HG03558 (cell line): ENCODE results near the gene ANP32E.
A peak's percentile ranks its signal among the peaks of the same experiment; 100 is the strongest.

Experiments
- ATAC-seq: cut with Tn5 transposase; IDR thresholded peaks from one replicate; pipeline ENCODE4 v1.9.1; 2021; ENCODE audit warnings: moderate number of reproducible peaks; ENCODE audit not compliant: unreplicated experiment; ENCODE audit errors: extremely low read depth

Gene ANP32E

DNA sequence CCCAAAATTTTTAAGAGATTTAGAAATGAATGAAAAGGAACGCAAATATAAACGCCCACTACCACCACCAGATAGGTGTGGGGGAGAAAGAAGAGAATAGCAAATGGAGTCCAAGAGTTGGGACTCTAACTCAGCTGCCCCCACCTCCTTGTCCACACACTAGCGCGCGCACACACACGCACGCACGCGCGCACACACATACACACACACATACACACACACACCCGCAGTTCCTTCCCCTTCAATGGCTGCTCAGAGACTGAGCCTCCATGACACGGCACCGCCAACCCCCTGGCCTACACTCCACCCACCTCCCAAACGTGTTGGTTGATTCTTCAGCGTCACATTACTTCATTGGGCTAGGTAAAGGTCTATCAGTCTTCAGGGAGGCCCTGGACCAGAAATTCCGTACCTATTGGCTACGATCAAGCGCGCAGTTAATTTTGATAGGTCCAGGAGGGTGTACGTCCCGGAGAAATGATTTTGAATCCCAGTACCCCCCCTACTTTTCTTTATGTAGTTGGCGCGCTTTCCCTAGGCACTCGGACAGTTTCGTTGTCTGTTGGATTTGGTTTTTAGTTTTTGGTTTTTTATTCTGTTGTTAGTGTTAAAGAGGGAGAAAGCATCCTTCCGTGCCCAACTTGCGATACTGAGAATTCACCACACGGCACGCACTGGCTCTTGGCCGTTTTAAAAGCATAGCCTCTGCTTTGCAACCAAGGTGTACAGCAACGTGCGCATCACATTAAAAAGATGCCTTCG lies at the start of gene ANP32E:
Gene ANP32E, minus strand, starts transcription at position 261 of the 762 bp plus-strand sequence. CDS start 326 bp downstream, outside the sequence.
- ATAC-seq, result peak; percentile 61

DNA sequence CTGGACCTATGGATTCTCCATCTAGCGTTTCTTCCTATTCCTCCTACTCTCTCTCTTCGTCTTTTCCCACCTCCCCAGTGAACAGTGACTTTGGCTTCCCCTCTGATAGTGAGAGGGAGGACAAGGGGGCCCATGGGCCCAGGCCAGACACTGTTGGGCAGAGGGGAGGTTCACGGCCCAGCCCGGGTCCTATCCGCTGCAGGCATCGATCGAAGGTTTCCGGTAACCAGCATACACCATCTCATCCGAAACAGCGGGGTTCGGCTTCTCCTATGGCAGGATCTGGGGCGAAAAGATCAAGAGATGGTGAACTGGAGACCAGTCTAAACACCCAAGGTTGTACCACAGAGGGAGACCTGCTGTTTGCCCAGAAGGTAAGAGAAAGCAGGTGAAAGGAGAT lies 47.3 kb upstream of the ANP32E start:
- ATAC-seq, result no peak

DNA sequence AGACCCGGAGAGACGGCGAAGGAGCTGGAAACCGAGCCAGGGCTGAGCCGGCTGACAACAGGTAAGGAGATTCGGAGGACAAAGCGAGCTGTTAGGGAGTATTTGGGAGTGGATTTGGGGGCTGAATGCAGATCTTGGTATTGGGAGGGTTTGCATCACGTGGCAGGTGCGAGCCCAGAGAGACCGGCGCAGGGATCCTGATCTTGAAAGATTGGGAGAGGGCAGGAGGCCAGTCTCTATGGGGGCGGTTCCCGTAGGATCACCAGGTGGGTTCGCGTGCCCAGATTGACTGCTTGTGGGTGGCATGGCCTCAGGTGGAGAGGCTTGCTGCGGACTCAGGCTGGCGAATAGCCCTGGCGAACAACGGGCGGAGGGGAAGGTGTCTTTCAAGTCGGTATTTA lies 46.6 kb upstream of the ANP32E start:
- ATAC-seq, result no peak

DNA sequence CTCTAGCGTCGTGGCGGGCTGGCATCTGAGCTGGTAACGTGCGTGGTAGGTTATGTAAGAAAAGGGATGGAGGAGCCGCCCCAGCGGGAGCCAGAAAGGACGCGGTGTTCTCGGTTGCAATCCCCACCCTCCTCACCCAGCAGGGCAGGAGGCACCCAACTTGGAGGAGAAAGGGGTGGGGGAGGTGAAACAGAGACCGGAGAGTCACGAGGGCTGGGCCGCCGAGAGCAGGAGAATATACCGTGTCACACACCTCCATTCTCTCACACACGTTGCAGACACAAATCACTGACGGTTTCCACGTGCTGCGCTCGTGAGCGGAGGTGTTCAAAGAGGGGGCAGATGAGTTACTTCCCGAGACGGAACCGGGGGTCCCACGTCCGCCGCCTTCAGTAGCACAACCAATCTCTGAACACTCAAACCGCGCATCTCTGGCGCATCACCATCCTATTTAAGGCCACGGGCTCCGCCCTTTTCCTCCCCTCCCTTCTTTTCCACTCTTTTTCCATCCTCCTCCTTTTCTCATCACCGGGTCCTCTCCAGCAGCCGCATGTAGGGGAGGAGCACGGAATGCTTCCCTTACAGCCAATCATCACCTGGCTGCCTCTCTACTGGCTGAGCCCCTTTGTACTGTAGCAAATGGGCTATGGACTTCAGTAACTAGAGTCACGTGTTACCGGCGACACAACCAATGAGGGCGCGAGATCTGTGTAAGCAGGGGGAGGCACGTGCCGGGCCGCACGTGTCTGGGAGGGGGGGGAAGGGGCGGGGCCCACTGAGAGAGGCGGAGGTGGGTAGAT lies 46.0 kb upstream of the ANP32E start, which contains the start of gene CIART:
Gene CIART, plus strand, starts transcription at position 797 of the 800 bp plus-strand sequence. CDS start 714 bp downstream, outside the sequence.
- ATAC-seq, result peak; percentile 72

DNA sequence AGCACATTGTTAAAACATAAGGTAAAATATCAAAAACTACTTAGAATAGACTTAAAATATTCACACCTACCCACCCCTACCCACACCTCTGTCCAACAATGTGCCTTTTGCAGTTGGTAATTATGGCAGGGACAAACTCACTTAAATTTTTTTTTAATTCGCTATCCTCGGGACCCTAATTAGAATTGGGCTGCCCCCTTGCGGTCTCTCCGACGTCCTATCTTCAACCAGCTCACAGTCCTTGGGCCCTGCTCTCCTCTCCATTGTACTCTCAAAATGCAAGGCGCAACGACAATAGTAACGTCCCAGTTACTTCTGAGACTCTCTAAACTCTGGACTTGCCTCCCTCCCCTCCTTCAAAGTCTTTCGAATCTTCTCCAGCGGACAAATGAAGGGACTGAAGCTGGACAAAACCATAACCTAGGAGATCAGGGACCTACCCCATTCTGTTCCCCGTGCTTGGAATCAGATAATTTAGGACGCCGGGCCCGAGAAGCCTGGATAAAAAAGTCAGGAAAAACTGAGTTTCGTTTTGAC lies 45.4 kb upstream of the ANP32E start:
- no peak for ATAC-seq

DNA sequence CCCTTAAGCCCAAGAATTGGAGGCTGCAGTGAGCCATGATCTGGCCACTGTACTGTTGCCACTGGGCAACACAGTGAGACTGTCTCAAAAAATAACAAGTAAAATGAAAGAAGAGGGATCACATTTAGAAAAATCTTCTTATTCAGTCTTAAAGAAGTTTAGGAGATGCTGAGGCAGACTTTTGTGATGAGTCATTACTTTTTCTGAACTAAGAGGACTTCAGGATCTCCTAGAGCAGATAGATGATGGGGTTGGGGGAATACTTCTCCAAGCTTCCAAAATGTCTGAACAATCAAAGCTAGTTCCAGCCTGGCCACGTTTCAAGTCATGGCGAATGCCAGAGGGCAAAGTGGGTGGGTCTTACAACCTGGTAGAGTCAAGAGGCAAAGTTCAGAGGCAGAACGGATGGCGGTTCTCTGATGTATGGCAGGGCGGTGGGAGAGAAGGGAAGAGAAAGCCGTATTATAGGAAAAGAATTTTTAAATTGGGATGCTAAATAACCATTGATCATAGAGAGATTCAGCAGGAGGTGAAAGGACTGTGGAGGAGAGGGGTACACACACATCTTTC lies 44.3 kb upstream of the ANP32E start:
- ATAC-seq, result no peak

DNA sequence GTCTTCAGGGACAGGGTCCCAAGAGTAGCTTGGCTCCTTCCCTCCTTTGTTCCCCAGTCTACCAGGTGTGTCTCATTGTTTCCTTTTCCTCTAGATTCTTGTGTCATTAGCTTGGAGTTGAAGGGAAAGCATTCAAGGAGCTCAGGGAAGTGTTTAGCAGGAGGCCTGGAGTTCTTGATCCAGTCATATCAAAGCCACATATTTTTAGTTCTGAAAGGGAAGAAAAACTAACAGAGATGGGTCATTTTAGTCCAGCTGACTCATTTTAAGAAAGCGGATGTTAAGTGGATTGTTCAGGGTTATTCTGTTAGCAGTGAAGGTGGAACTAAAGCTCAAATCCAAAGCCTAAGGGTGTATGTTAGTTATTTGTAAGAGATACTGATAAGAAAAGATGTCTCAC lies 37.4 kb upstream of the ANP32E start:
- ATAC-seq, result no peak

DNA sequence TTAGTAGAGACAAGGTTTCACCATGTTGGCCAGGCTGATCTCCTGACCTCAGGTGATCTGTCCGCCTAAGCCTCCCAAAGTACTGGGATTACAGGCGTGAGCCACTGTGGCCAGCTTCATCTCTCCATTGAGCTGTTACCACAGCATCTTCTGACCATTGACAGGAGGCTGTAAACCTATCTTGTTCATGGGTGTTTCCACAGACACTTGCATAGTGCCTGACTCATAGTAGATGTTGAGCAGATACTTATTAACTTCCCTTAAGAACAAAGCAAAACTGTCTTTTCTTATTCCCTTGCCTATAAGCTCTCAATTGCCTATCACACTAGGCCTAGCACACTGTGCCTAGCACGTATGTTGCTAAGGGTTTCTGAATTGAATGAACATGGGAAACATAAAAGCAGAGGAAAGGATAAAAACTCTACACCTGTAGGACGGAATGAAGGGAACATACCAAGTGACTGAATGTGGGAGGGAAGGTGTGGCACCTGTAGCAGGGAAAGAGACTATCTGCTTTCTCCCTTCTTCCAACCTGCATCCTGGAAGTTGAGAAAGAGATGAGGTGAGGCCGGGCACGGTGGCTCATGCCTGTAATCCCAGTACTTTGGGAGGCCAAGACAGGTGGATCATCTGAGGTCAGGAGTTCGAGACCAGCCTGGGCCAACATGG lies 35.5 kb upstream of the ANP32E start:
- no peak for ATAC-seq

DNA sequence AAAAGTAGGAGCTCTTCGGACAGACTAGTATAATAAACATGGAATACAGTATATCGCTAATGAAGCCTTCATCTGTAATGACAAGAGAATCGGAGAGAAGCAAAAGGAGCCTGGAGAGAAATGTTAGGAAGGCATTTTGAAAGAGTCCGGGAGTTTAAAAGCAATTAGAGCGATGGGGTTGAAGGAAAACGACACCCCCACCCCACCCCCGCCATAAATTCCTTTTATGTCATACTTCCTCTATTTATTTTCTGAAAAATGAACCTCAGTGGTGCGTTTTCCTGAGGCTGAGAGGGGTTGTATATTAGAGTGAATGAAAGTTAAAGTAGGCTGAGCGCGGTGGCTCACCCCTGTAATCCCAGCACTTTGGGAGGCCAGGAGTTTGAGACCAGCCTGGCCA lies 33.5 kb upstream of the ANP32E start:
- ATAC-seq, result no peak

DNA sequence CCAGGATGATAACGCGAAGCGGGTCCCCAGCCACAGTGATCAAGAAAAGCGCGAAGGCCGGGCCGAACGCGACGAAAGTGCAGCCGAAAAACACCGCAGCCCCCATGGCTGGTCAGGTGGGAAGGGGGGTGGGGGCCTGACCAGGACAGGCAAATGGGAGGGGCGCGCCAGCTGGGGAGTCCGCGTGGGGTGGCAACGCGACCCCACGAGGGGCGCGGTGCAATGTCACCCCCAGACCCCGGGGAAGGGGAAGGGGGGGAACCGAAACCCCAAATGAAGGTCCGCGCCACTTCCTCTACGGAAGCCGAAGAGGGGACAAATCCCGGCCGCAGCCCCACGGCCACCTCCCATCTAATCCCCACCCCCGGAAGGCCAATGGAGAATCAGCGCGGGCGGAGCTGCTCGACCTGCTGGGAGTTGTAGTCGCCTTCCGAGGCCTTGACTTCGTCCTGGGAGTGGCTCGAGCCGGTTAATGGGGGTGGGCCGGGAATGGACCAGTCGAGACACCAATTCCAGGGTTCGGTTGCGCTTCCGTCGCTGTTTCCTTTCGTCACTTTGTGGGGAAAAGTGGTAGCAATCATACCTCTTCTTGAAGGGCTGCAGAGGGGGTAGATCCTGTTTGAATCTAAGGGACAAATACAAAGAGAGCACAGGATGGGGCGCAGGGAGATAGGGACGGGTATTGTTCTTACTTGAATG lies 32.9 kb upstream of the ANP32E start, which contains the start of gene APH1A:
Gene APH1A, minus strand, starts transcription at position 312 of the 699 bp plus-strand sequence. Its CDS starts 206 bp downstream, at position 106.
- peak; percentile 69 for ATAC-seq

DNA sequence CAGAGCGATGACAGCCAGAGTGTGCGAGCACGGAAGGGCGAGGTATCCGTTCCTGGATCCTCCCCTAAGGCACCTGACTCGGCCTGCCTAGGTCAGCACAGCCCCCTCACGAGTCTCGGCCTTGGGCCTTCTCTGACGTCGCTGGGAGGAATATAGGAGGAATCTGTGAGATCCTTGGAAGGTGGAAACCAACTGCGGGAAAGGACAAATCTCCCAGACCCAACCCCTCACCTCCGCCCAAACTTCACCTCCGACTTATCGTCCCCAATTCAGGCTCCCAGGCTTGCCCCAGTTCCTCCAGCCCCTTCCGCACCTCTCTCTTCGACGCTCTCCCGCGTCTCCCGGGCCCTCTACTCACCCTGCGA lies 32.4 kb upstream of the ANP32E start:
- ATAC-seq, result no peak

DNA sequence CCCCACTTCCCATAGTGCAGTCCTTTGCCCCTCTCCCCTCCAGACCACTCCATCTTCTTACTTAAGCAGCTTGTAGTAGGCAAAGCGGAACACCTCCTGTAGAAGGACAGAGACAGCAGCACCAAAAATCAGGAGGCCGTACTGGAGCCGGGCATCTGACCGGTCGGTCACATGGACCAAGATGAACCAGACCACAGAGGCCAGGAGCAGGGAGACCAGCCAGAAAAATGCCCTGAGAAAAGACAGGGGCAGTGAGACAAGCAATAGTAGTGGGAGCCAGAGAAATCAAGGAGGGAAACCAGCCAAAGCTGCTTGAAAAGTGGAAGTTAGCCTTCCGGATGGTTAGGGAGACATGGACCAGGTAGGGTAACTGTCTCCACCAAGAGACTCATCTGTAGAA lies 32.0 kb upstream of the ANP32E start:
- ATAC-seq, result no peak

DNA sequence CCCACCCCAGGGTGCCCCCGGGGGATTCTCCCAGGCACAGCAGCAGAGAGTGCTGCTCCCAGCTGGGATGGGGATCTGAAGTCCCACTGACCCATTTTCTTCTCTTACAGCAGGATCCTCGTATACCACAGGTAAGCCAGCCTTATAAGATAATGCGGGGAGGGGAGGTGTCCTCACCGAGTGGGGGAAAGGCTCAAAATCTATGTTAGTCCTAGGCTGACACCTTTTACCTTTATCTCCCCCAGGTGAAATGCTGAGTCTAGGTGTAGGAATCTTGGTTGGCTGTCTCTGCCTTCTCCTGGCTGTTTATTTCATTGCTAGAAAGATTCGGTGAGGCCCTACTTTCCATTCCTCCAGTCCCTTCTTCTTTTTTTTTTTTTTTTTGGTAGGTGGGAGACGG lies 27.6 kb upstream of the ANP32E start:
- no peak for ATAC-seq

DNA sequence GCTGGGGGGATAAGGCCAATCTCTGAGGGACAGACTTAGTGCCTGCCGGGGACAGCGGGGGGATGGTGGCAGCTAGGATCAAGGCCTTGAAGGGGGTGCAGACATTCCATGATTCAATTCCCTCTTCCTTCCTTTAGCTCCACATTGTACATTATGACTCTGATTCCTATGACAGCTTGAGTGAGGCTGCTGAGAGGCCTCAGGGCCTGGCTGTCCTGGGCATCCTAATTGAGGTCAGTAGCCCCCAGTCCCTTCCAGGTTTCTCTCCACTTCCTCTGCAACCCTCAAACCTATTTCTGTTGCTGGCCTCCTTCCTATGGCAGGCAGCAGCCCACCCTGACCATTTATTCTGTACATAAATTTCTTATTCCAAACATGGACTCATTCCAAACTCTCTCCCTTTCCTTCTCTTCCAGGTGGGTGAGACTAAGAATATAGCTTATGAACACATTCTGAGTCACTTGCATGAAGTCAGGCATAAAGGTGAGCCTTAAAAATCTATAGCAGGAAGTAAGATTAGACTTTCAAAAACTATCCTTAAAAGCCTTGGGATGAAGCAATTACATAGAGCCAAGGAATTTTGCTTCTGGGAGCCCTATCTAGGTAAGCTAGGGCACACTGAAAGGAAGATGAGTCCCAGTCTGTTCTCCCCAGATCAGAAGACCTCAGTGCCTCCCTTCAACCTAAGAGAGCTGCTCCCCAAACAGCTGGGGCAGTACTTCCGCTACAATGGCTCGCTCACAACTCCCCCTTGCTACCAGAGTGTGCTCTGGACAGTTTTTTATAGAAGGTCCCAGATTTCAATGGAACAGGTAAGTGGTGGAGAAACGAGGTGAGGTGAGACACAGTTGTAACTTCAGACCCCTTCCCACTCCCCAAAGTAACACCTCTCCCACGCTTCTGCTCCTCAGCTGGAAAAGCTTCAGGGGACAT lies 26.7 kb upstream of the ANP32E start:
- ATAC-seq, result no peak

DNA sequence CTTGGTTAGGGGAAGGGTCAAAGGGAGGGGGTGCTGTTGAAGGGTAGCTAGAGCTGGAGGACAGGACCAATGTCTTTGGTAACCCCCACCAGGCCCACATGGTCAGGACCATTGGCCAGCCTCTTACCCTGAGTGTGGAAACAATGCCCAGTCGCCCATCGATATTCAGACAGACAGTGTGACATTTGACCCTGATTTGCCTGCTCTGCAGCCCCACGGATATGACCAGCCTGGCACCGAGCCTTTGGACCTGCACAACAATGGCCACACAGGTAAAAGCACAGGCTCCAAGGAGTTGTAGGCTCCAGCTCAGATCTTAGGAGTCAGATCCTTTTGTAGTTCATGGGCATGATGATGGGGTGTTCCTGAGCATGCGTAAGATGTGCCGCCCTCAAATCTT lies 25.5 kb upstream of the ANP32E start:
- no peak for ATAC-seq

DNA sequence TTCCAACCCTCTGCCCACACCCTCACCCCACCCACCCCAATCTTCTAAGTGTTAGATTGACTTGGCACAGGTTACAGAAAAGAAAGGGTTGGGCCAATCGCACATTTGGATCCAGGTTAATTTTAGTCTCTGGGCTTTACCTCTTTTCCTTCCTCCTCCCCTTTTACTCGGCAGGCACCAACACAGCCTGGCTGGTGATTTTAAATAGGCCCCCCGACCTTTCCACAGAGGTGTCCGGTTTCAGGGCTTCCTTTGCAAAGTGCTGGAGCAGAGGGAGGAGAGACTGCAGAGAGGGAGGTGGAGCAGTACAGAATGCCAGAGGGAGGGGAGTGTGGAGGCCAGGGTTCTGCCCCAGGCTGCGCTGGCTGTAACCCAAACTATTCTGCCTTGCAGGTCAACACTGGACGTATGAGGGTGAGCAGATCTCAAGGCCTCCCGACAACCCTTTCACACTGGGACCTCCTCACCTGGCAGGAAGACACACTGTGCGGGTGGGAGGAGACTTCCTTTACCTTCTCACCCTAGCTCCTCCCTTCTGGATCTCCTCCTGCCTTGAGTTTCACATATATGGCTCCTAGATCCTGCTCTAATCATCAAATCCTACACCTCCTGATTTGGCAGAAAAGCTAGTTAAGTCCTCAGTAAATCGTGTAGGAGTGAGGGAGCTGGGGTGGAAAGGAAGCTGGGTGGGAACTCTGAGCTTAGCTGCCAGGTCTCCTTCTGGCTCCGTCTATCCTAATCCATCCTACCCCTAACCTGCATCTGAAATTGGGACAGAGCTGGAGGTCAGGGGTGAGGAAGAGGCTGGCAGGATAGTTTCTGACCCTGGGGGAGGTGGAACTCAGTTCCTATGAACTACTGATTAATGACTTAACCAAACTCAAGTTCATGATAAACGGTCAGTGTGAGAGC lies 24.1 kb upstream of the ANP32E start:
- ATAC-seq, result no peak

DNA sequence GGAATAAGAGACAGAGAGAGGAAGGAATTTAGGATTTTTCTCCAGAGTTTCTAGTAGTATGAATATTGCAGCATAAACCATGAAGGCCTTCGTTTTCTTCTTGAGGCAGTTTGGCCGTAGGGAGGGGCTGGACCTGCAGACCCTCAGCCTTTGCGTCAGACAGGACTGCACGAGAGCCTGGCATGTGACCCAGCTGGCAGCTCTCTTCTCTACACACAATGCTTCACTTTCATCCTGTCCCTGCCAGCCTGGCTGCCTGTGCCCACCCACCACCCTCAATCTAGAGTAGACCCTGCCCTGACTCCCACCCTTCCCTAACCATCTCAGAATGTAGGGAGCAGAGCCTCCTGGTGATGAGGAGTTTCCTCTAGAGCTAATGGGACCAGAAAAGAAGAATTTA lies 23.3 kb upstream of the ANP32E start:
- no peak for ATAC-seq
